ENCODE measurements around the gene APC2. TPM values are rescaled to one million over a fixed set of nuclear protein-coding genes. Genes with fewer than 3 reads are reported as not detected.

The APC2 gene
- total RNA-seq, 1 experiment from 2014 or later, result 1.6 TPM

DNA sequence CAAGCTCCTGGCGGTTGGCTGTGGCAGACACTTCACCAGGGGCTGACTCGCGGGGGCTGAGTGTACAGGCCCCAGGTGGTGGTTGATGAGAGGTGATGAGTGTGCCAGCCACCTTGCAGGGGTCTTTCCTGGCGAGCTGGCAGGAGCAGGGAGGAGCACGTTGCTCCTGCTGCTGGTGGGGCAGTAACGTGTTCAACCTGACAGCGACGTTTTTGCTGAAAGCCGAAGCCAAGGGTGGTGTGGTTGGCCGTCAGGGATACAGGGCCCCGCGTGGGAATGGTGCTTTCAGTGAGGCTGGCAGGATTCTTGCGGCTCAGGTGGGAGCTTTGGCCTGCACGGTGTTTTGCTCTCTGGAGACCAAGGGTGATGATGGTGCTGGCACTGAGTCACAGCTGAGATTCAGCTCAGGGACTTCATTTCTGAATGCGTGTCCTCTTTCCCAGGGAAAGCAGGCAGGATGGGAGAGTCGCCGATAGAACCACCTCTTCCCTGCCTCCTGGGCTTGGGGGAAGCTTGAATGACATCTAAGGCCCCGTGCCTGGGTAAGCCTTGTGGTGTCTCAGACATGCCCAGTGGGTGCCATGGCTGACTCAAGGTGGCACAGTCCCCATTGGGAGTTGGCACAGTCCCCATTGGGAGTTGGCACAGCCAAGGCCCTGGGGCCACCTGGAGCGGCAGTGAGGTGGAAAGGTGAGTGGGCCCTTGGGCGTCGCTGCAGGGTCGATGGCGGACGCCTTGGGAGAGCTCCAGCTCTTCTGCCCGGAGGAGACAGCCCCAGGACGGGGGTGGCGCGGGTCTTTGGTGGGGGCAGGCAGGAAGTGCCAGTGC lies 33.7 kb upstream of the APC2 start:
- Histone ChIP-seq H3K27ac (peak overlapping the region; percentile 99), H4K20me1 (ENCODE audit: insufficient read depth) (peaks cover 63% of the 10 kb centered on the region), H3K79me2 (ENCODE audit: low read depth) (peaks cover 71% of the 10 kb centered on the region), H3K4me3 (peak overlapping the region; percentile 38; the same call in 1 of the 2 replicates), H3K9me3 (ENCODE audit: insufficient read depth, low read depth) (no peaks in the 10 kb centered on the region), H3K27me3 (ENCODE audit: insufficient read depth, low read depth) (no peaks in the 10 kb centered on the region), H3F3A (ENCODE audit: insufficient read depth, low read depth) (peaks cover 30% of the 10 kb centered on the region), H3K4me2 (peak overlapping the region; percentile 79), H3K4me1 (replicated peaks; ENCODE audit: insufficient read depth) (peaks cover 32% of the 10 kb centered on the region), H3K36me3 (ENCODE audit: low read depth) (no peaks in the 10 kb centered on the region), H2AFZ (no peak overlapping the region), H3K9me2 (ENCODE audit: insufficient read depth) (no peaks in the 10 kb centered on the region)
- TSS peak; percentile 16 for BruUV-seq (replicated peaks)
- CTCF ChIA-PET, result interaction anchor here (0.6 kb wide), 1 partner anchor 170 kb away, joined by 9 read pairs; no protein-coding TSS in a partner anchor
- POLR2A ChIA-PET (ENCODE audit: unreplicated experiment), result no interaction called here
- DNase-seq, result no peak
- intact Hi-C loops (cut with micrococcal nuclease; ENCODE audit: unreplicated experiment), result no loop called here
- no peak for TF ChIP-seq EZH2 (IDR thresholded peaks at IDR 0.05; ENCODE audit: low read depth)
- TF ChIP-seq, protein P1, sequence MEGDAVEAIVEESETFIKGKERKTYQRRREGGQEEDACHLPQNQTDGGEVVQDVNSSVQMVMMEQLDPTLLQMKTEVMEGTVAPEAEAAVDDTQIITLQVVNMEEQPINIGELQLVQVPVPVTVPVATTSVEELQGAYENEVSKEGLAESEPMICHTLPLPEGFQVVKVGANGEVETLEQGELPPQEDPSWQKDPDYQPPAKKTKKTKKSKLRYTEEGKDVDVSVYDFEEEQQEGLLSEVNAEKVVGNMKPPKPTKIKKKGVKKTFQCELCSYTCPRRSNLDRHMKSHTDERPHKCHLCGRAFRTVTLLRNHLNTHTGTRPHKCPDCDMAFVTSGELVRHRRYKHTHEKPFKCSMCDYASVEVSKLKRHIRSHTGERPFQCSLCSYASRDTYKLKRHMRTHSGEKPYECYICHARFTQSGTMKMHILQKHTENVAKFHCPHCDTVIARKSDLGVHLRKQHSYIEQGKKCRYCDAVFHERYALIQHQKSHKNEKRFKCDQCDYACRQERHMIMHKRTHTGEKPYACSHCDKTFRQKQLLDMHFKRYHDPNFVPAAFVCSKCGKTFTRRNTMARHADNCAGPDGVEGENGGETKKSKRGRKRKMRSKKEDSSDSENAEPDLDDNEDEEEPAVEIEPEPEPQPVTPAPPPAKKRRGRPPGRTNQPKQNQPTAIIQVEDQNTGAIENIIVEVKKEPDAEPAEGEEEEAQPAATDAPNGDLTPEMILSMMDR (conservative IDR thresholded peaks at IDR 0.05), result no peak

DNA sequence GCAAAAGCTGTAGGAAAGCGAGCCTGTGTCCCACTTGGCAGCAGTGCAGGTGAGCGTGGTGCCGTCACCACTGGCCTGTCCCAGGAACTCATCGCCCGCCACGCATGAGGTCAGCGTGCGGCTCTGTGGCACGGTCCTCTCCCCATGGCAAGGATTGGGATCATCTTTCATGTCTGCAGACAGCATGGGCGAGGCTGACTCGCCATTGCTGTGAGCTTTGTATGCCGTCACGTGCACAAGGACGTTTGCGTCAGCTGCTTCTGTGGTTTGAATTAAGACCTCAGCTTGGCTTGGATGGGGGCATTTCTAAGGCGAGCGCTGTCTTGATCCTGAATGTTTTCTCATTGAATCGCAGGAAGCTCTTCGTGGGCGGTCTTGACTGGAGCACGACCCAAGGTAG lies 32.8 kb upstream of the APC2 start:
- Histone ChIP-seq H3K4me1 (replicated peaks; ENCODE audit: insufficient read depth) (peaks cover 32% of the 10 kb centered on the region), H2AFZ (no peak overlapping the region), H3K27me3 (ENCODE audit: insufficient read depth, low read depth) (no peaks in the 10 kb centered on the region), H4K20me1 (ENCODE audit: insufficient read depth) (peaks cover 54% of the 10 kb centered on the region), H3K4me3 (no peak overlapping the region), H3K9me3 (ENCODE audit: insufficient read depth, low read depth) (no peaks in the 10 kb centered on the region), H3K79me2 (ENCODE audit: low read depth) (peaks cover 62% of the 10 kb centered on the region), H3K9me2 (ENCODE audit: insufficient read depth) (no peaks in the 10 kb centered on the region), H3F3A (ENCODE audit: insufficient read depth, low read depth) (peaks cover 30% of the 10 kb centered on the region), H3K27ac (no peak overlapping the region), H3K36me3 (ENCODE audit: low read depth) (no peaks in the 10 kb centered on the region), H3K4me2 (no peak overlapping the region)
- no peak for TF ChIP-seq EZH2 (IDR thresholded peaks at IDR 0.05; ENCODE audit: low read depth)
- TF ChIP-seq, protein P1 (conservative IDR thresholded peaks at IDR 0.05), result no peak
- DNase-seq, result no peak
- intact Hi-C loops (cut with micrococcal nuclease; ENCODE audit: unreplicated experiment), result no loop called here
- no TSS peak for BruUV-seq (replicated peaks)
- CTCF ChIA-PET, result interaction anchor here (0.6 kb wide), 1 partner anchor 171 kb away, joined by 9 read pairs; no protein-coding TSS in a partner anchor
- POLR2A ChIA-PET (ENCODE audit: unreplicated experiment), result interaction anchor here (0.5 to 0.8 kb wide), 2 partner anchors 9 to 98 kb away, joined by 4 to 18 read pairs; no protein-coding TSS in a partner anchor

DNA sequence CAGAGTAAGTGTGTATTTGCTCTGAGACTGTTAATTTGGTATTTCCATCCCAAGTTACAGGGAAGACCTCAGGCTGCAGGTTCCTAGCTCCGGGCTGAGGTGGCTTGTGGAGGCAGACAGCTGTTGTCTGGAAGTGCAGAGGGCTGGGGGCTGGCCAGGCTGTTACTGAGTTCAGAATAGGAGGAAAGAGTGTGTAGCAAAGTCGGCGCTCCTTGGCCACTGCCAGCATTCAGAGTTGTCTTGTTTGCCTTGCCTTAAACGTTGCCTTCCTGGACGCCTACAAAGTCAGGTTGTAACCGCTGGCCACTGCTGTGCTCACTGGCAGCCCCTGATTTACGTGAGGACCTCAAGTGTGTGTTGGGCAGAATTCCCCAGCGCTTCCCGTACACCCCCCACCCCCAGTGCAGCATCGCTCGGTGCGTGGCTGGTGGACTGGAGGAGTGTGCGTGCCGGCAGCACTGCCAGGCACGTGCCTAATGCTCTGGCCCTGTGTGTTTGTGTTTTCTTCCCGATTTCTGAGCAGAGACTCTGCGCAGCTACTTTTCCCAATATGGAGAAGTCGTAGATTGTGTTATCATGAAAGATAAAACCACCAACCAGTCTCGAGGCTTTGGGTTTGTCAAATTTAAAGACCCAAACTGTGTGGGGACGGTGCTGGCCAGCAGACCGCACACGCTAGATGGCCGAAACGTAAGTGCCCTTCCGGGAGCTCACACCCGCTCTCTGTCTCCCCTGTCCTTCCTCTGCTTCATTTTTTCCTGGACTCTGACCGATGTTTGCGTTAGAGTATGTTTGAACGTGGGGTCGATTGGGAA lies 32.0 kb upstream of the APC2 start:
- POLR2A ChIA-PET (ENCODE audit: unreplicated experiment), result no interaction called here
- H3K36me3 ChIP-seq (ENCODE audit: low read depth), result no peaks in the 10 kb centered on the region
- H2AFZ ChIP-seq, result no peak overlapping the region
- H3K9me3 ChIP-seq (ENCODE audit: insufficient read depth, low read depth), result no peaks in the 10 kb centered on the region
- no TSS peak for BruUV-seq (replicated peaks)
- DNase-seq, result no peak
- H3K27me3 ChIP-seq (ENCODE audit: insufficient read depth, low read depth), result no peaks in the 10 kb centered on the region
- no peaks in the 10 kb centered on the region for H3K9me2 ChIP-seq (ENCODE audit: insufficient read depth)
- CTCF ChIA-PET, result no interaction called here
- peaks cover 55% of the 10 kb centered on the region for H3K79me2 ChIP-seq (ENCODE audit: low read depth)
- H3K4me2 ChIP-seq, result no peak overlapping the region
- peaks cover 32% of the 10 kb centered on the region for H3K4me1 ChIP-seq (replicated peaks; ENCODE audit: insufficient read depth)
- no peak overlapping the region for H3K27ac ChIP-seq
- H4K20me1 ChIP-seq (ENCODE audit: insufficient read depth), result peaks cover 48% of the 10 kb centered on the region
- intact Hi-C loops (cut with micrococcal nuclease; ENCODE audit: unreplicated experiment), result no loop called here
- TF ChIP-seq, protein P1 (conservative IDR thresholded peaks at IDR 0.05), result no peak
- no peak for TF ChIP-seq EZH2 (IDR thresholded peaks at IDR 0.05; ENCODE audit: low read depth)
- H3F3A ChIP-seq (ENCODE audit: insufficient read depth, low read depth), result peaks cover 34% of the 10 kb centered on the region
- no peak overlapping the region for H3K4me3 ChIP-seq

All from PC-9 (cell line).